ENCODE results near the gene ETFBKMT.
A peak's percentile ranks its signal among the peaks of the same experiment; 100 is the strongest.
"Not testable (repeated sequence)": the region's sequence is repeated elsewhere in the genome, so short reads cannot be mapped to it uniquely, and the experiment has no call there.

ETFBKMT gene

DNA sequence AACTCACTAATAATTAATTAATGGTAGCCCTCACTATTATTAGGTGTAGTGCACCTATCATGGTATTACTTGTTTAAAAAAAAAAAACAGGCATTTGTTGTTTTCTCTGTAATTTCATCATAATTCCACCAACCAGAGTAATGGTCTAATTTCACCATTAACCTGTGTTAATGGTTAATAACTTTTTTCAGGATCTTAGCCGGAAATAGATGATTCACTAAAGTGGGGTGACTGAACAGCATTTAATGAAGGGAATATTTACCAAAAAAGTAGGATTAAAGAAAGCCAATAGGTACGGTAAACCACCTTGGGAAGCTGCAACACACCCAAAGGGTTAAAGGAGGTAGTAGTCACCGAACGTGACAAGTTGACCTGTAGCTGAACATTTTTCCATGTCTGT, 13.0 kb downstream of the ETFBKMT start:
- no peak overlapping the region for H3K4me3 ChIP-seq (ENCODE audit: low read depth, low read length)
- DNase-seq (ENCODE audit: low read depth) = no peak
- TF ChIP-seq, protein P1, sequence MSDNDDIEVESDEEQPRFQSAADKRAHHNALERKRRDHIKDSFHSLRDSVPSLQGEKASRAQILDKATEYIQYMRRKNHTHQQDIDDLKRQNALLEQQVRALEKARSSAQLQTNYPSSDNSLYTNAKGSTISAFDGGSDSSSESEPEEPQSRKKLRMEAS (IDR thresholded peaks at IDR 0.05; ENCODE audit: low read depth, low read length) = no peak
- TF ChIP-seq POLR2A (IDR thresholded peaks at IDR 0.05; ENCODE audit: extremely low read depth, insufficient read length) = no peak
- TF ChIP-seq, protein P2, sequence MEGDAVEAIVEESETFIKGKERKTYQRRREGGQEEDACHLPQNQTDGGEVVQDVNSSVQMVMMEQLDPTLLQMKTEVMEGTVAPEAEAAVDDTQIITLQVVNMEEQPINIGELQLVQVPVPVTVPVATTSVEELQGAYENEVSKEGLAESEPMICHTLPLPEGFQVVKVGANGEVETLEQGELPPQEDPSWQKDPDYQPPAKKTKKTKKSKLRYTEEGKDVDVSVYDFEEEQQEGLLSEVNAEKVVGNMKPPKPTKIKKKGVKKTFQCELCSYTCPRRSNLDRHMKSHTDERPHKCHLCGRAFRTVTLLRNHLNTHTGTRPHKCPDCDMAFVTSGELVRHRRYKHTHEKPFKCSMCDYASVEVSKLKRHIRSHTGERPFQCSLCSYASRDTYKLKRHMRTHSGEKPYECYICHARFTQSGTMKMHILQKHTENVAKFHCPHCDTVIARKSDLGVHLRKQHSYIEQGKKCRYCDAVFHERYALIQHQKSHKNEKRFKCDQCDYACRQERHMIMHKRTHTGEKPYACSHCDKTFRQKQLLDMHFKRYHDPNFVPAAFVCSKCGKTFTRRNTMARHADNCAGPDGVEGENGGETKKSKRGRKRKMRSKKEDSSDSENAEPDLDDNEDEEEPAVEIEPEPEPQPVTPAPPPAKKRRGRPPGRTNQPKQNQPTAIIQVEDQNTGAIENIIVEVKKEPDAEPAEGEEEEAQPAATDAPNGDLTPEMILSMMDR (IDR thresholded peaks at IDR 0.05; ENCODE audit: low read depth, low read length) = no peak
- no peak for TF ChIP-seq MYC (IDR thresholded peaks at IDR 0.05; ENCODE audit: low read depth, low read length)

DNA sequence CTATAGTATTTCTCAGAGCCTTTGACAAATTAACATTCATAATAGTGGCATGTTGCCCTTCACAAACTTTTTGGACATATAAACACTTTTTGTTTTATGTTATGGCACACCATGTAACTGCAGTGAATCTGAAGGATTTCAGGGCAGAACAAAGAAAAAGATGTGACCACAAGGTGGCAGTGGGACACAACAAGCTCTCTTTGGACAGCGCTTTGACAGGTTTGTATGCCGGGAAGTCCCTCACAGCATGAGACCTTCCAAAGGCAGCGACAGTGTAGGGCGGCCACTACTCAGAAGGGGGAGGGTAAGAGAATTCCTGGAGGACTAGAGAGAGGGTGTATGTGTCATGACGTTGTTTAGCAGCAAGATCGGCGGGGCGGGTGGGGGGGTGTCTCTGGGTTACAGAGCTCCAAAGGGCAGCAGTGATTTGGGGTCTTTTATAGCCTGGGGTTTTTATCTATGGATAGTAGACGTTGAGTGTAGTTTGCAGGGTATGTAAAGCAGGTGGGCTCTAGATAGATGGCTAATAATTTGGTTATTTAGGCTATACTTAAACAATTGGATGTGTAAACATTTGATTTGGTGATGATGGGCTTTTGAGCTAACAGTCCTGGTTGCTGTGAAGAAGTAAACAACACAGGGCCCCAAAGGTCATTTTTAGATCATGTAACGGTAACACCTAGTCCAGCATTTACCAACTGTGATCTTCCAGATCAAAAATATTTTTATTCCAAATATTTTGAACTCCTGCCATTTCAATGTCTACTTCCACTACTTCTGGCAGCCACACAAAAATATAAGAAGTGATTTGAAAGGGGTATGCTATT, 22.9 kb downstream of the ETFBKMT start:
- DNase-seq (ENCODE audit: low read depth) = peak; percentile 90
- TF ChIP-seq MYC (IDR thresholded peaks at IDR 0.05; ENCODE audit: low read depth, low read length) = peak; percentile 46
- TF ChIP-seq POLR2A (IDR thresholded peaks at IDR 0.05; ENCODE audit: extremely low read depth, insufficient read length) = no peak
- TF ChIP-seq, protein P1 (IDR thresholded peaks at IDR 0.05; ENCODE audit: low read depth, low read length) = peak; percentile 49; the same call in 1 of the 2 replicates
- TF ChIP-seq, protein P2 (IDR thresholded peaks at IDR 0.05; ENCODE audit: low read depth, low read length) = peak; percentile 72
- no peak overlapping the region for H3K4me3 ChIP-seq (ENCODE audit: low read depth, low read length)

DNA sequence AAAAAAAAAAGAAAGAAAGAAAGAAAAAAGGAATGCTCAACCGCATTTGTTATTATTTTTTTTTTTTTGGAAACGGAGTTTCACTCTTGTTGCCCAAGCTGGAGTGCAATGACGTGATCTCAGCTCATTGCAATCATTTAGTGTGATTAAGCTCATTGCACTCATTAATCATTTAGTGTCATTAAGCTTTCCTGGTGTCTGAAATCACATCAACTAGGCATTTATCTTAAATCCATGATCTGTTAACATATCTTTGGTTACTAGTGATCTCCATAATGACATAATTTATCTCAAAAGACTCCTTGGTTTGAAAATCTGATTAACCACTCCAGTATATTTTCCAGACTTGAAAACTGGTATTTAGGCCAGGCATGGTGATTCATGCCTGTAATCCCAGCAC, 26.3 kb downstream of the ETFBKMT start:
- no peak overlapping the region for H3K4me3 ChIP-seq (ENCODE audit: low read depth, low read length)
- TF ChIP-seq, protein P2 (IDR thresholded peaks at IDR 0.05; ENCODE audit: low read depth, low read length) = no peak
- no peak for DNase-seq (ENCODE audit: low read depth)

DNA sequence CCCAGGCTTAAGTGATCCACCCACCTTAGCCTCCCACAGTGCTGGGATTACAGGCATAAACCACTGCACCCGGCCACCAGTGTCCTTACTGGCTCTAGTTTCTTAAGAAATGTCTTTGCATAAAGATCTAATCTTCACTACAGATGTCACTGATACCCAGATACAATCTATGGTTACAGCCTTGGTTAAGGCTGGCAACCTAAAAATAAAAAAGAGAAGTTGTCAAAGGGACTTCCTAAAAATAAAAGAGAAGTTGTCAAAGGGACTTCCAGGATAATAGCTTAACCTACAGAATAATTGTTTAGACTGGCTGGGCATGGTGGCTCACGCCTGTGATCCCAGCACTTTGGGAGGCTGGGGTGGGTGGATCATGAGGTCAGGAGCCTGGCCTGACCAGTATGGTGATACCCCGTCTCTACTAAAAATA, 27.6 kb downstream of the ETFBKMT start:
- no peak overlapping the region for H3K4me3 ChIP-seq (ENCODE audit: low read depth, low read length)
- TF ChIP-seq, protein P1 (IDR thresholded peaks at IDR 0.05; ENCODE audit: low read depth, low read length) = no peak
- peak; percentile 54; the same call in 1 of the 2 replicates for TF ChIP-seq MYC (IDR thresholded peaks at IDR 0.05; ENCODE audit: low read depth, low read length)
- peak; percentile 94 for DNase-seq (ENCODE audit: low read depth)

DNA sequence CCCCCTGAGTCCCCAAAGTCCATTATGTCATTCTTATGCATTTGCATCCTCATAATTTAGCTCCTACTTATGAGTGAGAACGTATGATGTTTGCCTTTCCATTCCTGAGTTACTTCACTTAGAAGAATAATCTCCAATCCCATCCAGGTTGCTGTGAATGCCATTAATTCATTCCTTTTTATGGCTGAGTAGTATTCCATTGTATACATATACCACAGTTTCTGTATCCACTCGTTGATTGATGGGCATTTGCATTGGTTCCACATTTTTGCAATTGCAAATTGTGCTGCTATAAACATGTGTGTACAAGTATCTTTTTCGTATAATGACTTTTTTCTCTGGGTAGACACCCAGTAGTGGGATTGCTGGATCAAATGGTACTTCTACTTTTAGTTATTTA, 30.4 kb downstream of the ETFBKMT start:
- not testable (repeated sequence) for H3K4me3 ChIP-seq (ENCODE audit: low read depth, low read length); DNase-seq (ENCODE audit: low read depth)

DNA sequence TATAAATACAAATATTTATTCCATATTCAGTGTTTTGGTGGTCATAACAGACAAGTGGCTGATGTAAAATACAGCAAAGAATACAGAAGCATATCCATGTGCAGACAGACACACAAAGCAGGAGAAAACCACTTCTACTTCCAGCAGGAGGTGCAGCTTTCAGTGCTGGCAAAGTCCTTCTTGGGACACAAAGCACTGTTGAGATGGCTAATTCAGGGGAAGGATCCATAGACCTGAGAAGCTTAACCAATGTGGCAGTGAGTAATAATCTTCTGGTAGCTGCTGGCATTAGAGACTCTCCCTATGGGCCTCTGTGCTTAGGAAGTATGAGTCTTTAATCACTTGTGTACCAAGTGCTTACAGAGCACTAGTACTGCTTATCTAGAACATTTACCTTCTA, 42.6 kb downstream of the ETFBKMT start:
- no peak for TF ChIP-seq MYC (IDR thresholded peaks at IDR 0.05; ENCODE audit: low read depth, low read length)
- no peak for TF ChIP-seq POLR2A (IDR thresholded peaks at IDR 0.05; ENCODE audit: extremely low read depth, insufficient read length)
- TF ChIP-seq, protein P2 (IDR thresholded peaks at IDR 0.05; ENCODE audit: low read depth, low read length) = no peak
- TF ChIP-seq, protein P1 (IDR thresholded peaks at IDR 0.05; ENCODE audit: low read depth, low read length) = no peak
- DNase-seq (ENCODE audit: low read depth) = peak; percentile 46
- H3K4me3 ChIP-seq (ENCODE audit: low read depth, low read length) = no peak overlapping the region

DNA sequence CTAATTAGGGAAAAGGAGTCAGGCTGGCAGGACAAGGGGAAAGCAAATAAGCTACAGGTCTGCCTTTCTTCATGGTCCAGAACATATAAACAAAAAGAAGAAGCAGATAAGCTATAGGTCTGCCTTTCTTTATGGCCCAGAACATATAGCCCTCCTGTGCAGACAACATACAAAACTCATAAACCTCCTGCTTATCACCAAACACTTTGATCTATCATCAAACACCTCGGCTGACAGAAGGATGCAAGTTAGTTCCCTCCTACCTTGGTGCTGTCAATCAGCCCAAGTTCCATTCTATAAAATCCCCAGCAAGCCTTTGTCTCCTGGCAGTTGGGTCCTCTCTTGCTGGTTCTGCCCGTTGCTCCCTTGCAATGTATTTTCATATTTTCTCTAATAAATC, 46.1 kb downstream of the ETFBKMT start:
- H3K4me3 ChIP-seq (ENCODE audit: low read depth, low read length) = no peak overlapping the region
- TF ChIP-seq POLR2A (IDR thresholded peaks at IDR 0.05; ENCODE audit: extremely low read depth, insufficient read length) (no peak), MYC (IDR thresholded peaks at IDR 0.05; ENCODE audit: low read depth, low read length) (no peak)
- TF ChIP-seq, protein P2 (IDR thresholded peaks at IDR 0.05; ENCODE audit: low read depth, low read length) = no peak
- TF ChIP-seq, protein P1 (IDR thresholded peaks at IDR 0.05; ENCODE audit: low read depth, low read length) = no peak
- DNase-seq (ENCODE audit: low read depth) = no peak

DNA sequence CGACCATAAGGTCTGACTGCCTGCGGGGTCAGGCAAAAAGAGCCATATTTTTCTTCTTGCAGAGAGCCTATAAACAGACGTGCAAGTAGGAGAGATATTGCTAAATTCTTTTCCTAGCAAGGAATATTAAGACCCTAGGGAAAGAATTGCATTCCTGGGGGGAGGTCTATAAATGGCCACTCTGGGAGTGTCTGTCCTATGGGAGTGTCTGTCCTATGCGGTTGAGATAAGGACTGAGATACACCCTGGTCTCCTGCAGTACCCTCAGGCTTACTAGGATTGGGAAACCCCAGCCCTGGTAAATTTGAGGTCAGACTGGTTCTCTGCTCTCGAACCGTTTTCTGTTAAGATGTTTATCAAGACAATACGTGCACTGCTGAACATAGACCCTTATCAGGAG, 48.6 kb downstream of the ETFBKMT start:
- not testable (repeated sequence) for H3K4me3 ChIP-seq (ENCODE audit: low read depth, low read length); DNase-seq (ENCODE audit: low read depth)
